Stimulated activated naive CD8-positive, alpha-beta T cell treated with anti-CD3 and anti-CD28 coated beads, Interleukin-15, Interleukin-2, amounts not matched to agents 100 U/mL and 50 U/mL, for 24 hours (primary cell): ENCODE data around the gene TSR3.
A peak's percentile ranks its signal among the peaks of the same experiment; 100 is the strongest.

ENCODE experiments used
- ATAC-seq: fragments of 150-1000 bp; cut with Tn5 transposase; one replicate; pipeline ENCODE4 v1.10.0; 2021
- DNase-seq: peaks from one replicate; pipeline ENCODE4 v3.0.0; 2021

The TSR3 gene

DNA sequence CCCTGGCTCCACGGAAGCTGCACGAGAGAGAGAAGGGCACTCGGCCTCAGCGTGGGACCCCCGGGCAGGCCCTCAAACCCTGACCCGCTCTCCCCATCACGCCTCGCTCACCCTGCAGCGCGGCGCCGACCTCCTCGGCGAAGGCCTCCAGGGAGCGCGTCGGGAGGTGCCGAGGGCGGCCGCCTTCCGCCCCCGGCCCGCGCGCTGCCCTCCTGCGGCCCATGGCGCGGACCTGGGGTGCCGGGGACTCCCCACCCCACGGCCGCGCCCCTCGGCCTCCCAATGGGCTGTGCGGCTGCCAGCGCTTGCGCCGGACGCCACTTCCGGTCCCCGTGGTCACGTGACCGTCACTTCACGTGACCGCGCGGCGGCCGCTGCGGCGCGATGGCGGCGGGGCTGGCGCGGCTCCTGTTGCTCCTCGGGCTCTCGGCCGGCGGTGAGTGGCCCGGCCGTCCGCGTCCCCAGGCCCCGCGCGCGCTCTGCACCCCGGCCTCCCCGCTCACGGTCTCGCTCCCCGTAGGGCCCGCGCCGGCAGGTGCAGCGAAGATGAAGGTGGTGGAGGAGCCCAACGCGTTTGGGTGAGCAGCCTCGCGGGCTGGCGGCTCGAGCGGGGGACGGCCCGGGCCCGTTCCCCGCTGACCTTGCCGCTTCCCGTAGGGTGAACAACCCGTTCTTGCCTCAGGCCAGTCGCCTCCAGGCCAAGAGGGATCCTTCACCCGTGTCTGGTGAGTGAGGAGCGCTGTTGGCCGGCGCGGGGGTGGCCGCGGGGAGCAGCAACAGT, at the start of gene TSR3, which contains the start of gene GNPTG:
TSR3 (minus strand) TSS at position 297 of the 781 bp plus-strand sequence; CDS start at position 223, 74 bp downstream.
GNPTG (plus strand) TSS at position 350 of the 781 bp plus-strand sequence; CDS start at position 385, 35 bp downstream.
- ATAC-seq = peak; percentile 78
- DNase-seq = peak; percentile 91

DNA sequence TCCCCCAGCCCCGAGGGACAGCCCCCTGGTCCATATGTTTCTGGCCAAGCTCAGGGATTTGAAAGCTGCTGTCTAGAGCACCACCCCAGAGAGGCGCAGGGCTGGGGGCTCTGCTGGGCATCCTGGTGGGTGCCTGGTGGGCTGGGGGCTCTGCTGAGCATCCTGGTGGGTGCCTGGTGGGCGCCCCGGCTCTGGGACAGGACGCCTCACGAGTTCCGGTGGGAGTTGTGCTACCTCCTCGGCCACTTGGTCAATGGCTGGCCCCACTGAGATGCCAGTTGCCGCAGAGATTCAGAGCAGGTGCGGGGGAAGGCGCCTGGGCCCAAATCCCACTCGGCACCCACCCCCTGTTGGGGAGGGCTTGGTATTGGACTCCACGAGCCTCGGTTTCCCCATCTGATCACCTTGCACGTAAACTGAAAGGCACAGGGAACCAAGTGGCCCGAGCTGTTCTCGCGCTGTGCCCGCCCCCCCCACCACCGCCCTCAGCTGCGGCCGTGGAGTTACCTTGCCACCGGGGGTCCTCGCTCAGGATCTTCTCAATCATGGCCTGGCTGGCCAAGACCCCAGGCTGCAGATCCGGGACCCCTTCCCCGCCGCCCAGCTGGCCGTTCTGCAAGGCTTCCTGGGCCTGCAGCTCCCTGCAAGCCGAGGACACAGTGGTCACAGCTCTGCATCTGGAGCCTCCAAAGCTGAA, 49.5 kb upstream of the TSR3 start:
- DNase-seq (no peak), ATAC-seq (no peak)

DNA sequence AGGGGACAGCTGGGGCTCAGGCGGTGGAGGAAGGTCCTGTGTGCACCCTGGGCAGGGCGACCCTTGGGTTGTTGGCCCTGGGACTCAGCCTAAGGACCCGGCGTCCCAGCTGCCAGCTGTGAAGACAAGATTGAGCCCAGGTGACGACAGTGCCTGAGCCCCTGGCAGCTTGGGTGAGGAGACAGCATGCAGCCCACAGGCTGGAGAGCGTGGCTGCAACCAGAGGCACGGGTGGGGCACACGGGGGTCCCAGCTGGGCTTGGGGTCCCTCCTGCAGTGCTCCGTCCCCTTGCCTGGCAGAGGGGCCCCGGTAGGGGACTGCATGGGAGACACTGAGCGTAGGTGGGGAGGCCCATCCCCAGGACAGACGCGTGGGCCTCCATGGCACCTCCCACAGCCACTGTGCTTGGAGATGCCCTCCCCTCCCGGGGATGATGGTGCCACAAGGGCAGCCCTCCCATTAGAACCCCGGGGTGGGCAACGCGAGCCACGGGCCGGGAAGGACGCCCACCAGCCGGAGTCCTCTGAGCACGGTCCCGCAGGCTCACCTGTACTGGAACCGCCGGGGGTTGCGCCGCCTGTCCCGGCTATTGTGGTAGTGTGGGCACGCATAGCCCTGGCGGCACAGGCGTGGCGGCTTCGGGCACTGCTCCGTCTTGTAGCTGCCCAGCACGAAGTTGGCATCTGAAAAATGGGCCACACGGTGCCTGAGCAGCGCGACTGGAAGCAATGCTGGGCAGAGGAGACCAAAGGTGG, 47.3 kb upstream of the TSR3 start:
- DNase-seq = no peak

DNA sequence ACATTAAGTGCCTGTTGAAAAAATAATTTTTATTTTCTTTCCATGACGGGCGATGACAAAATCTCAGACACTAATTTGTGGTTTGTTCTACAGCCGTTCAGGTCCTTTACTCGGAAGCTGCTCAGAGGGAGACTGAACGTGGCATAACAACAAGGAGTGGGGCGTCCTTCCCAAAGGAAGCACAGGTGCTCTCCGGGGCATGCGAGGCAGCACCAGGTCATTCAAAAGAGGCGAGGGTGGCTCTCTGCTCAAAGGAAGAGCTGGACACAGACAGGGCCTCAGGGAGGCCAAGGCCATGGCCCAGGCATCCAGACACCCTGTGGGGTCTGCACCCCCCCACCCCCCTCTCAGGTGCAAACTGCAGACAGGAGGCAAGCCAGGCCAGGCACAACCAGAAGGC, 46.7 kb upstream of the TSR3 start:
- ATAC-seq (no peak), DNase-seq (no peak)

More for the DNA sequence above, 47.3 kb upstream of the TSR3 start:
- no peak for ATAC-seq

DNA sequence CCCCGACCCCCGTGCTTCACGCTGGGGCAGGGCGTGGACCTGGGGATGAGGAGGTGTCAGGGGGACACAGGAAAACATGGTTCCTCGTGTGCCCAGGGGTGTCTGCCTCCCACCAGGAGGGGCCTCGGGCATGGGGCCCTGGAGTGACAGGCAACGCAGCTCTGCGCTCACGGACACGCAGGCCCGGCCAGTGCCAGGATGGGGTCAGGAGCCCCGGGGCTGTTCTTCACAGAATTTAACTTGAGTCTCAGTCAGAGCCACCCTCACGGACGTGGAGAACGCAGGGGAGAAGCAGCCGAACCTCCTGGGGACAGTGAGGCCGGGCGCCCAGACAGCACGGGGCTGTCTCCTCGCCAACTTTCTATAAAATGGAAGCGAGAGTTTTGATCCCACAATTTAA, 46.1 kb upstream of the TSR3 start:
- no peak for DNase-seq
- no peak for ATAC-seq

DNA sequence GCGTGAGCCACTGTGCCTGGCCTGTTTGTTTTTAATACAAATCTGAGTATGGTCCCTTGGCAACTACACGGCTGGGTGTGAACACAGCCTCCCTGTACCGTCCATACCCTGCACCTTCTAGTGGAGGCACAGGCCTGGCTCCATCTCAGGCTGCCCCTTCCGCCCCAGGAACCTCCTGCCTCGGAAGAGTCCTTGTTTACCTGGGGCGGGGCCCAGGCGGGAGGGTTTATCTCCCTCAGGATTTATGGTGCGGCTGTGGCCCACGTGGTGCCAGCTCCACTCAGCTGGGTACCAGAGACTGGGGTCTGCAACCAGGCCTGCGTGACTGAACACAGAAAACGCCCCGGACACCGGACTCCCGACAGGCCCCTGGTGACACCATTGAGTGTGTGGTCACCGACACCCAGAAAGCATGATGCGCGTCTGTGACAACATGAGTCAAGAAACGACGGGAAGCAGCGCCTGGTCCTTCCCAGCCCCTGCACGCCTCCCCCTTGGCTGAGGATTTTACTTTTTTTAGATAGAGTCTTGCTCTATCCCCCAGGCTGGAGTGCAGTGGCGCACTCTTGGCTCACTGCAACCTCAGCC, 43.9 kb upstream of the TSR3 start:
- DNase-seq = no peak
- no peak for ATAC-seq

DNA sequence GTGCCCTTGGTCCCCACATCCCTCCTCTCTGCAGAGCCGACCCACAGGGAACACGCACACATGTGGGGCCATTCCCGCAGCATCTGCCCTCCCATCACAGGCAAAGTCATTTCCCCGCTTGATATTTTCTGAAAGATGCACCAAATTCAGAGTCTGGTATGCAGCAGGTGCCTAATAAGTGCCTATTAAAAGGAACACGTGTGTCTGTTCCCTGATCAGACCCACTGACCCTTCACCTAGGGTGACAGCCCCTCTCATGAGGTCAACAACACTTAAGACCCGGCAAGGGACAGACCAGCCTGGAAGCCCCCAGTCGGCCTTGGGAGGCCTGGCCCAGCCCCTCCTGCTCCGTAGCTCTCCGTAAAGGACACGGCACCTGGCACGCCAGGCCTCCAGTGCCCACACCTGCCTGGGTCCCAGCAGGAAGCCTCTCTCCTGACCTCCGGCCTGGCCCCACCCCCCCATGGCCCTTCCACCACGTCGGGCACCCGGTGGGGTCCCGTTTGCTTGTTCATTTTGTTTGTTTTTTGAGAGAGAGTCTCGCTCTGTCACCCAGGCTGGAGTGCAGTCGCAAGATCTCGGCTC, 42.8 kb upstream of the TSR3 start:
- no peak for DNase-seq
- no peak for ATAC-seq

DNA sequence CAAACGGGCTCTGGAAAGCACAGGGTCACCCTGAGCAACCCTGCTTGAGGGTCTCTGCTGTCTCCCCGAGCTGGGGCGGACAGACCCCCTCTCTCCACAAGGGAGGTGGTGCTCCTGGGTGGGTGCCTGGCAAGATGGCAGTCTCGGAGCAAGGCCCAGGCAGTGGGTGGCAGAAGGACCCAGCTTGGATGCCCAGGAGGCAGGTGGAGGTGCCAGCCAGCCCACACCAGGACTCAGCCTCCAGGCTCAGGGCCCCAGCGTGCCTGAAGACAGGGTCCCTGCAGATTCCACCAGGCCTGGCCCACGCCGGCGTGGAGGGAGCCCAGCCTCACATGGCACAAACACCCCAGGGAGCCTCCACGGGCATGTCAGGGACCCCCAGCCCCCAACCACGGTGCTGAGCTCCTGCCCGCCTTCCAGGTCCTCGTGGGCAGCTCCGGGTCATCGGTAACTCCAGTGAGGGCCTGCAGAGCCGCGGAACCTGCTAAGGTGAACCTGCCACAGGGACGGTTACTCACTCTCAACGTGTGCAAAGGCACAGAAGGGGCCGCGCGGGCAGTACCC, 42.0 kb upstream of the TSR3 start:
- ATAC-seq = peak; percentile 36

DNA sequence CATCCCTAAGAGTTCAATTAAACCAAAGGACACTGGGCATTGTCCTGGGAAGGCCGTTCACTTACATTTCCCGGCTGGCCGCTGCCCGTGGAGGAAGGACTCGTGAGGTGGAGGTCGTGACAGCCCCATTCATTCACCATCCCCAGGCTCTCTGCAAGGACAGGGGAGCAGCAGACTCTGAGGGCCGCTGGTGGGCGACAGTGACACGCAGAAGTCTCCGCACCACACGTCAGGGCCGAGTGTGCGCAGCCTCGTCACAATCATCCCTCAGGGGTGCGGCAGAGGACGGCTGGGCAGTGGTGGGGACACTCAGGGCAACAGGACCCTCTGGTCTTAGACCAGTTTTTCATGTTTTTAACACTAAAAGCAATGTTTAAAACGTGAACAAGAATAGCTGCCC, 41.1 kb upstream of the TSR3 start:
- ATAC-seq = no peak
- no peak for DNase-seq

More for the DNA sequence above, 42.0 kb upstream of the TSR3 start:
- DNase-seq = no peak

DNA sequence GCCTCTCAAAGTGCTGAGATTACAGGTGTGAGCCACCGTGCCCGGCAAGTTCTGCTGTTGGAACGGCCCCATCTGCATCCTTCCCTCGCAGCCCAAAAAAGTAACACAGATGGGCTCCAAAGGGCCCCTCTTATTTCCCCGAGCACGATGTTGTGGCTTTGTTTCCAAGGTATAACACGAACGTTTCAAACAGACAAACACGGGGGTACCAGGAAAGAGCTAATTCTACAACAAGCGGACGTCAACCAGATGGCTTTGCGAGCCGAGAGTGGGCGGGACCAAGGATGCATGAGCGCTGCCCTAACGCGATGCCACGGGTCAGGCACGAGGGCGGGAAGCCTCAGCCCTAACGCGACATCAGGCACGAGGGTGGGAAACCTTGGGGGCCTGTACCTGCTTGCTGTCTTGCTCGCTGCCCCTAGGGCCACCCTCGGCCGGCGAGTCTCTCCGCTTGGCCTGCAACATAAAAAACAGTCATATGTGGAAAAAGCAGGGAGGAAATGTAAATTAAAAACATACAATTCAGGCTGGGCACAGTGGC, 38.6 kb upstream of the TSR3 start:
- DNase-seq = no peak
- ATAC-seq = no peak

DNA sequence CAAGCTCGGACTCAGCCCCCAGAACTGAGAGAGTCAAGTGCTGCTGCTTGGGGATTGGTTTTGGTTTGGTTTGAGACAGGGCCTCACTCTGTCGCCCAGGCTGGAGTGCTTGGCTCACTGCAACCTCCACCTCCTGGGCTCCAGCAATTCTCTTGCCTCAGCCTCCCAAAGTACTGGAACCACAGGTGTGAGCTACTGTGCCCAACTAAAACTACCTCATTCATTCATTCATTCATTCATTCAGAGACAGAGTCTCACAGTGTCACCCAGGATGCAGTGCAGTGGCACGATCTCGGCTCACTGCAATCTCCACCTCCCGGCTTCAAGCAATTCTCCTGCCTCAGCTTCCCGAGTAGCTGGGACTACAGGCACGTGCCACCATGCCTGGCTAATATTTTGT, 38.1 kb upstream of the TSR3 start:
- no peak for ATAC-seq
- DNase-seq = no peak

DNA sequence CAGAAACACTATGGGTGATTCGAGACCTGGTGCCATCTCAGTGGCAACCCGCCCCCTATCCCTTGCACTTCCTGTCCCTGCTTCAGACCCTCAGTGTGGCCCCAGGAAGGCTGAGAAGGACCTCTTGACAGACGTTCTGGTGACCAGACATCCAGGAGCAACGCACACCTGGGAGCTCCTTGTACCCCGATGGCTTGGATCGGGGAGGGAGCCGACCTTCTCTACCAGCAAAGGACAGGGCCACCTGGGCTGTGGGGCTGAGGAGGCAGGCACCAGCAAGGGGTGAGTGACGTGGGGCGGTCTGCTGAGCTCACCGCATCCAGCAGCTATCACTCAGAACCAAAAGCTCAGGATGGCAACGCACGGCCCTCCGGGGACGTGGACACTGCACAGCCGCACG, 35.7 kb upstream of the TSR3 start:
- DNase-seq = no peak
- ATAC-seq = no peak

DNA sequence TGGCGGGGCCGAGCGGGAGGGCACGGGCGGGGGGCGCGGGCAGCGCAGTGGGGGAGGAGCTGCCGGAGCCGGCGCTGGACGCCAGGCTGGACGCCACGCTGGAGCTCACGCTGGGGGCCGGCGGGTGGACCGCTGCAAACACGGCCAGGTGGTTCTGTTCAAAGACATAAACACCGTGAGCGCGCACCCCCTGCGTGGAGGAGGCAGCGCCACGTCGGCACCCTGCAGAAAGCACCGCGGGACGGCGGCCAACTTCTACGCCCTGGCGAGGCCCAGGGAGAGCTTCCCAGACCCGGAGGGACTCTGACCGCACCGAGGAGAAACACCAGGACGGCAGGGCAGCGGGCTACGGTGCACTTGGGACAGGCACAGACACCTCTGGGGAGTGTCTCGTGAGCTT, 33.6 kb upstream of the TSR3 start:
- no peak for ATAC-seq
- DNase-seq = no peak

DNA sequence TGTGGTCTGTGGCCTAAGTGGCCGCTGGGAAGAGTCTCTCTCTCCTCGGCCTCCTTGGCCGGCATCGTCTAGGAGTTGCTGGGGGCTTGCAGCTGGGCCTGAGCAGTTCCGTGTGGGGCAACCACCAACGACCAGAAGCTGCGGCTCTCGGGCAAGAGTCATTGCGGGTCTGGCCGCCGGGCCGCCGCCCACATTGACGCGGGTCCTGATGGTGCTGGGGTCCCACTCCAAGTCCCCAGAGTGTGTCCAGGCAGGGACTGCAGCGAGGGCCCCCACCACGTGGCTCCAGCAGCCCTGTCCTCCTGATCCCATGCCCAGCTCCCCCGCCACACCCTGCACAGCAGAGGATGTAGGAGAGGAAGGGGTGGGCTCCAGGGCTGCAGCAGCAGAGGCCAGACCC, 31.9 kb upstream of the TSR3 start:
- no peak for ATAC-seq
- DNase-seq = no peak

DNA sequence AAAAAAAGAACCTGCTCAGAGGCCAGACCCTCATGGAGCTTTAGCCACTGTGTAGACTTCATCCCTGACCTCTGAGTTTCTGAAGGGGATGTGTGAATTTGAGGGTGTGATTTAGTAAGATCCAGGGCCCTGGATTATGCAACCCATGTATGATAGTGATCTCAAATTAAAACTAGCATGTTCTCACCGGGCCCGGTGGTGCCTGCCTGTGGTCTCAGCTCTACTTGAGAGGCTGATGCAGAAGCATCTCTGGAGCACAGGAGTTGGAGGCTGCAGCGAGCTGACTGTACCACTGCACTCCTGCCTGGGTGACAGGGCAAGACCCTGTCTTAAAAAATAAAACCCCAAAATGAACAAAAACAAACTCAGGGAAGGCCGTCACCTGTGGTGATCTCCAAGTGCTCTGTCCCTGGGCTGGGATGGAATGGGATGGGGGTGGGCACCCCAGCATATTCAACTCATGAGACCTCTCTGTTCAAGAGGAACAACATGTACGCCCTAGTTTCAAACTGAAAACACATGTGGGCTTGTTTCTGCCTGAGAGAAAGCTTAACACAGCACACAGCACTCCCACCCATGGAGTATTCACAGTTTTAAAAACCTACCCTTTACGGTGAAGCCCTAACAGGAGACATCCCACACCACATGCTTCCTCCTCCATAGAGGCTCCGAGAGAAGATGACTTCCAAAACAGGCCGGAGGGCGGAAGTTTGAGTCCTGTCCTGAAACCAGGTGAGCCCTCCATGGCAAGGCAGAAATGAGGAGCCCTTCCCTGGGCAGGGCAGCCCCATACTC, 30.1 kb upstream of the TSR3 start:
- no peak for DNase-seq
- no peak for ATAC-seq

DNA sequence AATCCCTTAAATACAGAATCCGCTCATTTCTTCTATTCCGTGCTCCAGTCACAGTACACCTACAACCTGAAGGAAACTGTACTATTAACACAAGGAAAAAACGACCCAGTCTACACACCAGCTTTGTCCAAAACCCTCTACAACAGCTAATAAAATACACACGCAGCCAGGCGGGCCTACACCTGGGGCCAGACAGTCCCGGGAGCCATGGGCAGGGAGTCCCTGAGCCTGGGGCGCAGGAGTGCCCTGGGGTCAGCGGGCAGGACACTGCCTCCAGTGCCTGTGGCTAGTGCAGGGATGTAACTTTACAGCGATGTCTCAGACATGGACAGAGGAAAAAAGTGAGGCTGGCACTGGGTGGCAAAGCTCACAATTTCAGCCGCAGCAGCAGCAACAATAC, 28.5 kb upstream of the TSR3 start:
- ATAC-seq (no peak), DNase-seq (no peak)

DNA sequence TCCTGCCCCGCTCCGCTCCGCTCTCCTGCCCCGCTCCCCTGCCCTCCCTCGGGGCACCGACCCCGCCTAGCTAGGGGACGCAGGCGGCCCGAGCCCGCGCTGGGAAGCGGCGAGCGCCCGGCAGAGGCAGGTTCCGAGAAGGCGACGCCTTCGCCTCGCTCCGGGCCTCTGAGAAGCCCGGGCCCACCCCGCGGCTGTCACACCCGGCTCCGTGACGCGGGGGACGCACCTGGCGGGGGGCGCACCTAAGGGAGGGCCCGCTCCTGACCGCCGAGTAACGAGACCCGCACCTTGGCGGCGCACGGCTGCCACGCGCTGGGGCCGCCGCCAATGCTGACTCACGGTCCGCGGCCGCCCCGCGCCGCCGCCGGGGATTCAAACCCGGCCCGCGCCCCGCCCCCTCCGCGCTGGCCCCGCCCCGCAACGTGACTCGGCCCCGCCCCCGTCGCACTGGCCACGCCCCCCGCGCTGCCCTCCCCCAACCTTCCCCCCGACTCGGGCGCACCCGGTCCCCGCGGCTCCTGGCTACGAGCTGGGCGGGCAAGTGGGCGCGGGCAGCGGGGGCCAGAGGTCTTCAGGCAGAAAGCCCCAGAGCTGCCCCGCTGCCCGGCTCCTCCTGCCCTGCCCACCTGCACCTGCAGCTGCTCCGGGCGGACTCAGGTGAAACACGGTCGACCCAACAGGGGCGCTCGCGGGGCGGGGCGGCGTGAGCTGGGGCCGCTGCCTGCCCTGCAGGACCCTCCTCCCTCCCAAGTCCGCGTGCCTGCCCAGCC, 27.8 kb upstream of the TSR3 start:
- DNase-seq = peak; percentile 82
- peak; percentile 66 for ATAC-seq

DNA sequence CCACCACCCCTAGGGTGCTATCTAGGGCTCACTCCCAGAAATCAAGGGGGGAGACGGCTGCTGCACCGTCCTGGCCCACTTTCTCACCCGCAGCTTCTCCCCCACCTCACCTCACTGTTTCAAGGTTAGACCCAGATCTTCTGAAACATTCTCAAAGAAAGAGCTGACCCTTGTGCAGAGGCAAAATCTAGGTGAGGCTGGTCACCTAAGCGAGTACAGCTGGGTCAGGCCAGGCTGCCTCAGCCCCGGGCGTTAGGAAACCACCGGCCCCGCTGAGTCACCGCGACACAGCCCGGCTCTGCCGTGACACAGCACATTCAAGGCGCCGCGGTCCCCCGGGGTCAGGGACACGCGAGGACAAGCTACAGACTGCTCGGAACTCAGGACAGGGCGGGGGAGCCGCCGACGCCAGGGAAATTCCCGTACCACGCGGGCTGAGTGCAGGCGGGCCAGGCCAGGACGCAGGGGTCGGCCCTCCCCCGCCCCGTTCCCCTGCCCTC, 27.2 kb upstream of the TSR3 start:
- ATAC-seq = peak; percentile 66
- DNase-seq = peak; percentile 79

DNA sequence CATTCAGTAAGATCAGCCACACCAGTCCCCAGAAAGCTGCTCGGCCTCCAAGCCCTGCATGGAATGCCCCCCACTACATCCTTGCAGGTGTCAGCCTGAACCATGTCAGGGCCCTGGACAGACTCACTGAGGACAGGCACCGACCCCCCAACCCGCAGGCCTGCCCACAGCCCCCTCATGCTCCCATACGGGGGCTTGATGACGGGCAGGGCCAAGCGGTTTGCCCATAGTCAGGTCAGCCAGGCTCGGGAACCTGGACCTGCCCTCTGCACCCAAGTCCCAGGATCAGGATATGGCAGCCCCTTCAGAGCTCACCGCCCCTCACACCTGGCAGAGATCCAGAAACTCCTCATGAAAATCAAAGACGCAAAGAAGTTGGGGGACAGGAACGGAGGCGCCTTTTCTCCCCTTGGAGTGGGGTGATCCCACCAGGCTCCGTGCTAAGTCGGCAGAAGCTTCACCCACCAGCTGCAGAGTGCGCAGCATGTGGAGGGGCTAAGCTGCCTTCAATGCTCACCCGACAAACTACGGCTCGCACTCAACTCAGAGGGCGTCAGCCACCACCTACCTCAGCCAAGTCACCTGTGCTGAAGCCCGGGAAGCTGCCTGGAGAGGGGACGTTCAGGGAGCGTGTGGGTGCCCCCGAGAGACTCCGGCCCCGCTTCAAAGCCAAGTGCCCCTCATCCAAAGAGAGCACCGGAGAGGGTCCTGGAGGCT, 26.6 kb upstream of the TSR3 start:
- DNase-seq = no peak
- no peak for ATAC-seq
